IMR-90 (cell line): ENCODE results near the gene C2orf68. TPM values are rescaled to one million over a fixed set of nuclear protein-coding genes. Genes with fewer than 3 reads are reported as not detected.
A peak's percentile ranks its signal among the peaks of the same experiment; 100 is the strongest.

Source experiments
- ATAC-seq: fragments of 200-7000 bp; cut with Tn5 transposase; 2 replicates; pipeline ENCODE4 v1.9.1; 2020; ENCODE audit warnings: low read depth, mild to moderate bottlenecking, moderate library complexity
- BruUV-seq: library from RNA; stranded (reverse); fragments of 400-500 nt; replicated peaks from 2 replicates; lab custom pipeline; 2021; lab: Mats Ljungman, UMichigan
- CTCF ChIA-PET: fragments of 300-600 bp; formaldehyde crosslinking; extraction: SDS; loops from one replicate; lab custom pipeline; 2021; ENCODE audit warnings: antibody characterized with exemption; lab: Yijun Ruan, JAX
- POLR2A ChIA-PET: fragments of 300-600 bp; sonication (Branson Sonifier 250); formaldehyde crosslinking; loops from one replicate; lab custom pipeline; 2022; ENCODE audit warnings: antibody characterized with exemption; ENCODE audit not compliant: unreplicated experiment; lab: Charles Lee
- DNase-seq: peaks from one replicate; pipeline ENCODE4 v3.0.0; 2013
- H2AFZ ChIP-seq: replicated peaks from 2 replicates; pipeline ENCODE3; 2013; ENCODE audit warnings: low read length, mild to moderate bottlenecking; ENCODE audit not compliant: poor library complexity
- H2AK5ac ChIP-seq: 2 replicates; pipeline ENCODE4 v1.6.1; 2013; ENCODE audit warnings: low read depth, low read length, inconsistent platforms
- H2AK9ac ChIP-seq: replicated peaks from 2 replicates; pipeline ENCODE3; 2013; ENCODE audit warnings: mild to moderate bottlenecking, low read depth, low read length, moderate library complexity; ENCODE audit not compliant: poor library complexity
- H2BK120ac ChIP-seq: 2 replicates; pipeline ENCODE4 v1.6.1; 2013; ENCODE audit warnings: low read depth, low read length, inconsistent platforms
- H2BK15ac ChIP-seq: 3 replicates; pipeline ENCODE4 v1.6.1; 2013; ENCODE audit warnings: low read depth, low read length, inconsistent platforms
- H2BK20ac ChIP-seq: 2 replicates; pipeline ENCODE4 v1.6.1; 2013; ENCODE audit warnings: low read depth, mild to moderate bottlenecking, inconsistent platforms, low read length, moderate library complexity
- H2BK5ac ChIP-seq: 2 replicates; pipeline ENCODE4 v1.6.1; 2013; ENCODE audit warnings: mild to moderate bottlenecking, low read depth, low read length, inconsistent platforms; ENCODE audit not compliant: poor library complexity, severe bottlenecking
- H3K14ac ChIP-seq: replicated peaks from 2 replicates; pipeline ENCODE4 v1.6.1; 2013; ENCODE audit warnings: low read depth, low read length, inconsistent platforms
- H3K18ac ChIP-seq: 2 replicates; pipeline ENCODE4 v1.6.1; 2013; ENCODE audit warnings: low read depth, low read length, control low read depth
- H3K23ac ChIP-seq: 2 replicates; pipeline ENCODE4 v1.6.1; 2013; ENCODE audit warnings: low read depth, low read length, inconsistent platforms
- H3K27ac ChIP-seq: 2 replicates; pipeline ENCODE4 v1.5.1; 2013; ENCODE audit warnings: mild to moderate bottlenecking, control low read depth, low read length; ENCODE audit not compliant: insufficient read depth
- H3K27me3 ChIP-seq: 2 replicates; pipeline ENCODE4 v1.6.1; 2013; ENCODE audit warnings: low read length; ENCODE audit not compliant: control insufficient read depth, insufficient read depth
- H3K36me3 ChIP-seq: 2 replicates; pipeline ENCODE4 v1.6.1; 2013; ENCODE audit warnings: low read length, mixed read lengths; ENCODE audit not compliant: control insufficient read depth, insufficient read depth
- H3K4ac ChIP-seq: 2 replicates; pipeline ENCODE4 v1.6.1; 2013; ENCODE audit warnings: low read depth, low read length, inconsistent platforms
- H3K4me1 ChIP-seq: 2 replicates; pipeline ENCODE4 v1.6.1; 2013; ENCODE audit warnings: low read length, mixed read lengths; ENCODE audit not compliant: control insufficient read depth, insufficient read depth
- H3K4me2 ChIP-seq: 2 replicates; pipeline ENCODE4 v1.6.1; 2013; ENCODE audit warnings: low read depth, mild to moderate bottlenecking, control low read depth, low read length, moderate library complexity
- H3K4me3 ChIP-seq: 2 replicates; pipeline ENCODE4 v1.5.1; 2013; ENCODE audit warnings: low read depth, mild to moderate bottlenecking, control low read depth, low read length, moderate library complexity; ENCODE audit not compliant: insufficient read depth
- H3K56ac ChIP-seq: 2 replicates; pipeline ENCODE4 v1.6.1; 2013; ENCODE audit warnings: low read length, inconsistent platforms; ENCODE audit not compliant: insufficient read depth; ENCODE audit errors: extremely low read depth
- H3K79me1 ChIP-seq, 2 experiments: 2 replicates each; pipeline ENCODE4 v1.6.1; 2013; ENCODE audit warnings: low read length in 2 of 2, inconsistent platforms in 1 of 2, low read depth in 1 of 2
- H3K9ac ChIP-seq: 2 replicates; pipeline ENCODE4 v1.6.1; 2013; ENCODE audit warnings: low read depth, low read length, control low read depth
- H3K9me1 ChIP-seq: 2 replicates; pipeline ENCODE4 v1.6.1; 2013; ENCODE audit warnings: low read length, inconsistent platforms; ENCODE audit not compliant: insufficient read depth
- H3K9me3 ChIP-seq: 2 replicates; pipeline ENCODE4 v1.6.1; 2013; ENCODE audit warnings: low read length; ENCODE audit not compliant: control insufficient read depth, insufficient read depth
- H4K20me1 ChIP-seq: 2 replicates; pipeline ENCODE4 v1.6.1; 2013; ENCODE audit warnings: low read length, inconsistent platforms; ENCODE audit not compliant: insufficient read depth
- H4K5ac ChIP-seq: 2 replicates; pipeline ENCODE4 v1.6.1; 2013; ENCODE audit warnings: mild to moderate bottlenecking, low read depth, low read length, control low read depth
- H4K8ac ChIP-seq, 2 experiments: 2 replicates each; pipeline ENCODE4 v1.6.1; 2013; ENCODE audit warnings: low read depth in 2 of 2, low read length in 2 of 2, control low read depth in 1 of 2, inconsistent platforms in 1 of 2
- H4K91ac ChIP-seq: 2 replicates; pipeline ENCODE4 v1.6.1; 2013; ENCODE audit warnings: low read depth, low read length, inconsistent platforms; ENCODE audit not compliant: insufficient read depth
- BHLHE40 ChIP-seq: fragments of 150-350 bp; IDR thresholded peaks from 2 replicates; pipeline ENCODE4 v1.6.1; 2016; ENCODE audit warnings: mild to moderate bottlenecking, low read depth, low read length
- CEBPB ChIP-seq: IDR thresholded peaks from 2 replicates; pipeline ENCODE4 v1.6.1; 2012; ENCODE audit warnings: low read depth, low read length, improper control_type of control experiment
- CHD1 ChIP-seq: IDR thresholded peaks from 2 replicates; pipeline ENCODE4 v1.6.1; 2012; ENCODE audit warnings: low read depth, low read length, improper control_type of control experiment
- MAFK ChIP-seq: IDR thresholded peaks from 2 replicates; pipeline ENCODE4 v1.6.1; 2012; ENCODE audit warnings: low read depth, low read length, improper control_type of control experiment
- MAZ ChIP-seq: IDR thresholded peaks from 2 replicates; pipeline ENCODE4 v1.6.1; 2012; ENCODE audit warnings: low read depth, mild to moderate bottlenecking, low read length, improper control_type of control experiment, moderate library complexity, borderline replicate concordance
- MXI1 ChIP-seq: IDR thresholded peaks from 2 replicates; pipeline ENCODE4 v1.6.1; 2012; ENCODE audit warnings: low read depth, mild to moderate bottlenecking, low read length, moderate library complexity, borderline replicate concordance
- POLR2A ChIP-seq: IDR thresholded peaks from 2 replicates; pipeline ENCODE4 v1.6.1; 2012; ENCODE audit warnings: mild to moderate bottlenecking, low read depth, low read length
- RFX5 ChIP-seq: IDR thresholded peaks from 2 replicates; pipeline ENCODE4 v1.8.0; 2012; ENCODE audit warnings: low read depth, mild to moderate bottlenecking, low read length, moderate library complexity
- SMC3 ChIP-seq: fragments of 150-350 bp; IDR thresholded peaks from 2 replicates; pipeline ENCODE4 v1.6.1; 2016; ENCODE audit warnings: low read depth, mild to moderate bottlenecking, antibody characterized with exemption, low read length, moderate library complexity
- USF2 ChIP-seq: fragments of 150-350 bp; IDR thresholded peaks from 2 replicates; pipeline ENCODE4 v1.6.1; 2017; ENCODE audit warnings: mild to moderate bottlenecking, antibody characterized with exemption, low read length, low read depth
- WGBS, 2 experiments: methylation state at CpG; one replicate each; pipeline versions ENCODE4 v1.1.5 to v1.1.7; 2013; ENCODE audit warnings: missing lambda C conversion rate in 2 of 2; ENCODE audit not compliant: insufficient read length in 1 of 2; ENCODE audit errors: extremely low coverage in 2 of 2; 5-methylcytosine and 5-hydroxymethylcytosine counted together
- dilution Hi-C: fragments of 300-500 bp; cut with HindIII; formaldehyde crosslinking; loops from one replicate; pipeline ENCODE4 v1.14.3; 2018; ENCODE audit warnings: low sequenced_read_pairs; ENCODE audit not compliant: unreplicated experiment
- in situ Hi-C: fragments of 300-500 bp; cut with MboI; formaldehyde crosslinking; loops from 3 replicates; pipeline ENCODE4 v1.14.3; 2019; ENCODE audit warnings: low sequenced_read_pairs, inconsistent platforms, mixed read lengths
- intact Hi-C: fragments of 100-400 bp; cut with micrococcal nuclease; formaldehyde crosslinking; loops from 2 replicates; pipeline ENCODE4 v1.10.0; 2022
- polyA plus RNA-seq, 3 experiments: library from polyadenylated mRNA; depleted of rRNA; stranded (reverse); fragments of >200 nt; gene quantifications; 2 replicates each; pipeline ENCODE4 v1.2.3, GENCODE V29; 2012; ENCODE audit warnings: low replicate concordance in 1 of 3
- total RNA-seq: library from RNA; depleted of rRNA; stranded (reverse); fragments of >200 nt; gene quantifications from 2 replicates; pipeline ENCODE4 v1.2.3, GENCODE V29; 2012
- TF ChIP-seq, protein P1 (sequence below): fragments of 150-350 bp; IDR thresholded peaks from 2 replicates; pipeline ENCODE4 v1.6.1; 2016; ENCODE audit warnings: low read depth, mild to moderate bottlenecking, low read length, moderate library complexity, borderline replicate concordance
- TF ChIP-seq, protein P2 (sequence below): conservative IDR thresholded peaks from 2 replicates; pipeline ENCODE4 v1.5.1; 2012; ENCODE audit warnings: mild to moderate bottlenecking, low read depth, low read length, improper control_type of control experiment

C2orf68 gene
- total and polyA plus RNA-seq, 2 of the 4 experiments (the other 2 are of a cell fraction) = 6.8 to 10.1 TPM

GRCh38 chr2:85606116-85606455 lies 5.8 kb downstream of the C2orf68 start:
- Histone ChIP-seq H3K9ac (peak overlapping the region; percentile 24; the same call in 1 of the 2 replicates), H3K9me3 (no peaks in the 10 kb centered on the region), H2AK5ac (peak overlapping the region; percentile 71), H2BK5ac (peak overlapping the region; percentile 77), H4K20me1 (peaks cover 11% of the 10 kb centered on the region; the same call in 1 of the 2 replicates), H3K27ac (peak overlapping the region; percentile 90), H3K36me3 (peaks cover 21% of the 10 kb centered on the region), H3K56ac (0 out of 2 replicates have a peak overlapping the region, but pooled peaks have one; percentile 21), H3K14ac (peak overlapping the region; percentile 49), H3K4me3 (no peak overlapping the region), H4K5ac (peak overlapping the region; percentile 39), H2AFZ (no peak overlapping the region), H4K91ac (peak overlapping the region; percentile 17; the same call in 1 of the 2 replicates), H3K23ac (peak overlapping the region; percentile 11; the same call in 1 of the 2 replicates), H2BK120ac (peak overlapping the region; percentile 28), H2BK15ac (peak overlapping the region; percentile 55; the same call in 2 of the 3 replicates), H3K4me1 (peaks cover 25% of the 10 kb centered on the region), H3K4me2 (peak overlapping the region; percentile 56), H3K18ac (peak overlapping the region; percentile 49), H4K8ac (peak overlapping the region in 1 of 2 experiments; percentile 29; a peak in 2 of 4 replicates), H3K4ac (peak overlapping the region; percentile 55), H3K27me3 (no peaks in the 10 kb centered on the region), H2BK20ac (peak overlapping the region; percentile 19), H2AK9ac (peak overlapping the region; percentile 5), H3K9me1 (peaks cover 33% of the 10 kb centered on the region), H3K79me1 (peaks cover 31 to 78% of the 10 kb centered on the region in 2 experiments)
- ChIA-PET POLR2A (interaction anchor here (0.5 to 2.3 kb wide), 2 partner anchors 11 to 17 kb away, joined by 3 to 14 read pairs; partner anchors contain the start of gene RNF181), CTCF (interaction anchor here (1.5 kb wide), 1 partner anchor 31 kb away, joined by 3 read pairs; no protein-coding TSS in a partner anchor)
- DNase-seq (no peak), ATAC-seq (no peak)
- dilution Hi-C loops = no loop called here
- intact Hi-C loops = no loop called here
- in situ Hi-C loops = no loop called here
- 53% methylated on average over 2 of the region's 7 CpGs; no CpG with 5 or more reads in 1 of the 2 experiments for WGBS, 2 experiments
- BruUV-seq = no TSS peak
- TF ChIP-seq, protein P1, sequence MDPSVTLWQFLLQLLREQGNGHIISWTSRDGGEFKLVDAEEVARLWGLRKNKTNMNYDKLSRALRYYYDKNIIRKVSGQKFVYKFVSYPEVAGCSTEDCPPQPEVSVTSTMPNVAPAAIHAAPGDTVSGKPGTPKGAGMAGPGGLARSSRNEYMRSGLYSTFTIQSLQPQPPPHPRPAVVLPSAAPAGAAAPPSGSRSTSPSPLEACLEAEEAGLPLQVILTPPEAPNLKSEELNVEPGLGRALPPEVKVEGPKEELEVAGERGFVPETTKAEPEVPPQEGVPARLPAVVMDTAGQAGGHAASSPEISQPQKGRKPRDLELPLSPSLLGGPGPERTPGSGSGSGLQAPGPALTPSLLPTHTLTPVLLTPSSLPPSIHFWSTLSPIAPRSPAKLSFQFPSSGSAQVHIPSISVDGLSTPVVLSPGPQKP = no peak
- TF ChIP-seq BHLHE40 = no peak
- TF ChIP-seq USF2 = no peak
- no peak for TF ChIP-seq MXI1
- no peak for TF ChIP-seq CEBPB
- no peak for TF ChIP-seq POLR2A
- TF ChIP-seq, protein P2, sequence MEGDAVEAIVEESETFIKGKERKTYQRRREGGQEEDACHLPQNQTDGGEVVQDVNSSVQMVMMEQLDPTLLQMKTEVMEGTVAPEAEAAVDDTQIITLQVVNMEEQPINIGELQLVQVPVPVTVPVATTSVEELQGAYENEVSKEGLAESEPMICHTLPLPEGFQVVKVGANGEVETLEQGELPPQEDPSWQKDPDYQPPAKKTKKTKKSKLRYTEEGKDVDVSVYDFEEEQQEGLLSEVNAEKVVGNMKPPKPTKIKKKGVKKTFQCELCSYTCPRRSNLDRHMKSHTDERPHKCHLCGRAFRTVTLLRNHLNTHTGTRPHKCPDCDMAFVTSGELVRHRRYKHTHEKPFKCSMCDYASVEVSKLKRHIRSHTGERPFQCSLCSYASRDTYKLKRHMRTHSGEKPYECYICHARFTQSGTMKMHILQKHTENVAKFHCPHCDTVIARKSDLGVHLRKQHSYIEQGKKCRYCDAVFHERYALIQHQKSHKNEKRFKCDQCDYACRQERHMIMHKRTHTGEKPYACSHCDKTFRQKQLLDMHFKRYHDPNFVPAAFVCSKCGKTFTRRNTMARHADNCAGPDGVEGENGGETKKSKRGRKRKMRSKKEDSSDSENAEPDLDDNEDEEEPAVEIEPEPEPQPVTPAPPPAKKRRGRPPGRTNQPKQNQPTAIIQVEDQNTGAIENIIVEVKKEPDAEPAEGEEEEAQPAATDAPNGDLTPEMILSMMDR = no peak
- no peak for TF ChIP-seq MAZ
- no peak for TF ChIP-seq RFX5
- TF ChIP-seq SMC3 = no peak
- TF ChIP-seq MAFK = no peak
- no peak for TF ChIP-seq CHD1
